ENCODE measurements around the gene UGT1A1. TPM values are rescaled to one million over a fixed set of nuclear protein-coding genes. Genes with fewer than 3 reads are reported as not detected.

UGT1A1 gene
- total and polyA plus RNA-seq, 2 donors = 1.9 to 5.6 TPM

GRCh38 chr2:233769260-233769659, 9.2 kb downstream of the UGT1A1 start:
- Histone ChIP-seq H3K4me3 (ENCODE audit: low read depth, low read length) (no peak overlapping the region), H3K4me1 (ENCODE audit: insufficient read depth) (no peaks in the 10 kb centered on the region), H3K36me3 (ENCODE audit: insufficient read depth) (no peaks in the 10 kb centered on the region), H3K27ac (ENCODE audit: low read depth) (no peak overlapping the region)
- DNase-seq (ENCODE audit: extremely low spot score) = no peak
- 92% methylated on average over 9 of the region's 9 CpGs for WGBS

- Histone ChIP-seq H3K36me3 (ENCODE audit: insufficient read depth) (no peaks in the 10 kb centered on the region), H3K4me3 (ENCODE audit: low read depth, low read length) (no peak overlapping the region), H3K27ac (ENCODE audit: low read depth) (no peak overlapping the region), H3K4me1 (ENCODE audit: insufficient read depth) (no peaks in the 10 kb centered on the region)
- 90% methylated on average over 16 of the region's 16 CpGs for WGBS
- DNase-seq (ENCODE audit: extremely low spot score) = no peak
Measured at GRCh38 chr2:233772153-233772552, 12.1 kb downstream of the UGT1A1 start.

- 66% methylated on average over 5 of the region's 5 CpGs for WGBS
- DNase-seq (ENCODE audit: extremely low spot score) = no peak
Measured at GRCh38 chr2:233772583-233772982, 12.5 kb downstream of the UGT1A1 start.

GRCh38 chr2:233773854-233774253, 13.8 kb downstream of the UGT1A1 start:
- no peak for DNase-seq (ENCODE audit: extremely low spot score)
- H3K4me1 ChIP-seq (ENCODE audit: insufficient read depth) = no peaks in the 10 kb centered on the region
- H3K36me3 ChIP-seq (ENCODE audit: insufficient read depth) = no peaks in the 10 kb centered on the region
- H3K4me3 ChIP-seq (ENCODE audit: low read depth, low read length) = no peak overlapping the region
- no peak overlapping the region for H3K27ac ChIP-seq (ENCODE audit: low read depth)
- WGBS = 91% methylated on average over 5 of the region's 5 CpGs

More at GRCh38 chr2:233772583-233772982, 12.5 kb downstream of the UGT1A1 start:
- Histone ChIP-seq H3K4me1 (ENCODE audit: insufficient read depth) (no peaks in the 10 kb centered on the region), H3K27ac (ENCODE audit: low read depth) (no peak overlapping the region), H3K4me3 (ENCODE audit: low read depth, low read length) (no peak overlapping the region), H3K36me3 (ENCODE audit: insufficient read depth) (no peaks in the 10 kb centered on the region)

- no peak for DNase-seq (ENCODE audit: extremely low spot score)
- 91% methylated on average over 6 of the region's 6 CpGs for WGBS
- no peak overlapping the region for H3K4me3 ChIP-seq (ENCODE audit: low read depth, low read length)
- H3K27ac ChIP-seq (ENCODE audit: low read depth) = no peak overlapping the region
- no peaks in the 10 kb centered on the region for H3K36me3 ChIP-seq (ENCODE audit: insufficient read depth)
- no peaks in the 10 kb centered on the region for H3K4me1 ChIP-seq (ENCODE audit: insufficient read depth)
Measured at GRCh38 chr2:233775414-233775813, 15.3 kb downstream of the UGT1A1 start.

- WGBS = 85% methylated on average over 2 of the region's 2 CpGs
- no peak for DNase-seq (ENCODE audit: extremely low spot score)
- no peaks in the 10 kb centered on the region for H3K4me1 ChIP-seq (ENCODE audit: insufficient read depth)
- no peak within 1 kb of the TSS for H3K4me3 ChIP-seq (ENCODE audit: low read depth, low read length)
- H3K36me3 ChIP-seq (ENCODE audit: insufficient read depth) = no peaks in the 10 kb centered on the region
- H3K27ac ChIP-seq (ENCODE audit: low read depth) = no peak within 1 kb of the TSS
Measured at GRCh38 chr2:233778030-233778429, 18.0 kb downstream of the UGT1A1 start, which contains the start of gene MROH2A. Gene MROH2A, plus strand, starts transcription at chr2:233778330. Its CDS starts 1,029 bp downstream, at chr2:233779359.

GRCh38 chr2:233779722-233780121, 19.7 kb downstream of the UGT1A1 start:
- DNase-seq (ENCODE audit: extremely low spot score) = no peak
- no peaks in the 10 kb centered on the region for H3K36me3 ChIP-seq (ENCODE audit: insufficient read depth)
- H3K27ac ChIP-seq (ENCODE audit: low read depth) = no peak overlapping the region
- no peak overlapping the region for H3K4me3 ChIP-seq (ENCODE audit: low read depth, low read length)
- H3K4me1 ChIP-seq (ENCODE audit: insufficient read depth) = no peaks in the 10 kb centered on the region
- WGBS = 92% methylated on average over 4 of the region's 4 CpGs

- Histone ChIP-seq H3K4me1 (ENCODE audit: insufficient read depth) (no peaks in the 10 kb centered on the region), H3K27ac (ENCODE audit: low read depth) (no peak overlapping the region), H3K36me3 (ENCODE audit: insufficient read depth) (no peaks in the 10 kb centered on the region), H3K4me3 (ENCODE audit: low read depth, low read length) (no peak overlapping the region)
- no peak for DNase-seq (ENCODE audit: extremely low spot score)
- 89% methylated on average over 4 of the region's 4 CpGs for WGBS
Measured at GRCh38 chr2:233780771-233781170, 20.7 kb downstream of the UGT1A1 start.

GRCh38 chr2:233789554-233789953, 29.5 kb downstream of the UGT1A1 start:
- no peaks in the 10 kb centered on the region for H3K36me3 ChIP-seq (ENCODE audit: insufficient read depth)
- 87% methylated on average over 7 of the region's 7 CpGs for WGBS
- no peaks in the 10 kb centered on the region for H3K4me1 ChIP-seq (ENCODE audit: insufficient read depth)
- H3K4me3 ChIP-seq (ENCODE audit: low read depth, low read length) = no peak overlapping the region
- DNase-seq (ENCODE audit: extremely low spot score) = no peak
- no peak overlapping the region for H3K27ac ChIP-seq (ENCODE audit: low read depth)

GRCh38 chr2:233791151-233791882, 31.2 kb downstream of the UGT1A1 start:
- H3K4me1 ChIP-seq (ENCODE audit: insufficient read depth) = no peaks in the 10 kb centered on the region
- no peaks in the 10 kb centered on the region for H3K36me3 ChIP-seq (ENCODE audit: insufficient read depth)
- H3K27ac ChIP-seq (ENCODE audit: low read depth) = no peak overlapping the region
- DNase-seq (ENCODE audit: extremely low spot score) = no peak
- H3K4me3 ChIP-seq (ENCODE audit: low read depth, low read length) = no peak overlapping the region
- WGBS = 79% methylated on average over 18 of the region's 18 CpGs

GRCh38 chr2:233791883-233792329, 31.8 kb downstream of the UGT1A1 start:
- 71% methylated on average over 9 of the region's 9 CpGs for WGBS
- DNase-seq (ENCODE audit: extremely low spot score) = no peak
- Histone ChIP-seq H3K4me1 (ENCODE audit: insufficient read depth) (no peaks in the 10 kb centered on the region), H3K4me3 (ENCODE audit: low read depth, low read length) (no peak overlapping the region), H3K27ac (ENCODE audit: low read depth) (no peak overlapping the region), H3K36me3 (ENCODE audit: insufficient read depth) (no peaks in the 10 kb centered on the region)

- Histone ChIP-seq H3K4me3 (ENCODE audit: low read depth, low read length) (no peak overlapping the region), H3K36me3 (ENCODE audit: insufficient read depth) (no peaks in the 10 kb centered on the region), H3K27ac (ENCODE audit: low read depth) (no peak overlapping the region), H3K4me1 (ENCODE audit: insufficient read depth) (no peaks in the 10 kb centered on the region)
- WGBS = 91% methylated on average over 7 of the region's 7 CpGs
- no peak for DNase-seq (ENCODE audit: extremely low spot score)
Measured at GRCh38 chr2:233792720-233793119, 32.6 kb downstream of the UGT1A1 start.

GRCh38 chr2:233793465-233794127, 33.5 kb downstream of the UGT1A1 start:
- 78% methylated on average over 18 of the region's 18 CpGs for WGBS
- Histone ChIP-seq H3K27ac (ENCODE audit: low read depth) (no peak overlapping the region), H3K4me3 (ENCODE audit: low read depth, low read length) (no peak overlapping the region), H3K4me1 (ENCODE audit: insufficient read depth) (no peaks in the 10 kb centered on the region), H3K36me3 (ENCODE audit: insufficient read depth) (no peaks in the 10 kb centered on the region)
- DNase-seq (ENCODE audit: extremely low spot score) = no peak

GRCh38 chr2:233794128-233794658, 34.1 kb downstream of the UGT1A1 start:
- Histone ChIP-seq H3K4me1 (ENCODE audit: insufficient read depth) (no peaks in the 10 kb centered on the region), H3K27ac (ENCODE audit: low read depth) (no peak overlapping the region), H3K36me3 (ENCODE audit: insufficient read depth) (no peaks in the 10 kb centered on the region), H3K4me3 (ENCODE audit: low read depth, low read length) (no peak overlapping the region)
- WGBS = 77% methylated on average over 17 of the region's 17 CpGs
- DNase-seq (ENCODE audit: extremely low spot score) = no peak

All from urinary bladder (tissue), 4 donors.